Measurements from ENCODE around the gene GLP2R. TPM values are rescaled to one million over a fixed set of nuclear protein-coding genes. Genes with fewer than 3 reads are reported as not detected.

GLP2R gene
- total and polyA plus RNA-seq, 2 experiments from 2014 or later = not detected

GRCh38 chr17:9784544-9784943, 41.2 kb upstream of the GLP2R start:
- Histone ChIP-seq H3K36me3 (ENCODE audit: insufficient read depth) (no peaks in the 10 kb centered on the region), H3K4me2 (no peak overlapping the region), H3K4me3 (no peak overlapping the region), H3K79me2 (replicated peaks; ENCODE audit: insufficient read depth) (no peaks in the 10 kb centered on the region), H3K9me2 (ENCODE audit: insufficient read depth) (peaks cover 4% of the 10 kb centered on the region; the same call in 1 of the 2 replicates), H3F3A (replicated peaks; ENCODE audit: low read depth) (no peaks in the 10 kb centered on the region), H3K4me1 (ENCODE audit: insufficient read depth) (no peaks in the 10 kb centered on the region), H3K27ac (ENCODE audit: low read depth) (no peak overlapping the region), H3K27me3 (ENCODE audit: insufficient read depth) (no peaks in the 10 kb centered on the region), H4K20me1 (replicated peaks; ENCODE audit: insufficient read depth) (no peaks in the 10 kb centered on the region), H2AFZ (no peak overlapping the region)
- Mint-ChIP-seq H3K36me3 (ENCODE audit: low read depth) (no peaks in the 10 kb centered on the region), H3K27ac (no peak overlapping the region), H3K4me1 (no peaks in the 10 kb centered on the region), H3K27me3 (ENCODE audit: insufficient read depth, low read depth, poor library complexity) (no peaks in the 10 kb centered on the region), H3K4me3 (no peak overlapping the region), H3K9me3 (no peaks in the 10 kb centered on the region)
- DNase-seq (ENCODE audit: low spot score) = no peak
- TF ChIP-seq NANOG (IDR thresholded peaks at IDR 0.05; ENCODE audit: borderline replicate concordance) = no peak
- TF ChIP-seq ZNF331 (CRISPR knock-in tag; IDR thresholded peaks at IDR 0.05; ENCODE audit: low read depth) = no peak
- TF ChIP-seq CREB1 (CRISPR knock-in tag; IDR thresholded peaks at IDR 0.05; ENCODE audit: low read depth) = no peak
- no peak for TF ChIP-seq ZNF462 (CRISPR knock-in tag; IDR thresholded peaks at IDR 0.05)
- no peak for TF ChIP-seq CTCF (conservative IDR thresholded peaks at IDR 0.05; ENCODE audit: low read depth in 2 of 2)
- ATAC-seq = no peak
